ENCODE data around the gene DNAH2.

DNA sequence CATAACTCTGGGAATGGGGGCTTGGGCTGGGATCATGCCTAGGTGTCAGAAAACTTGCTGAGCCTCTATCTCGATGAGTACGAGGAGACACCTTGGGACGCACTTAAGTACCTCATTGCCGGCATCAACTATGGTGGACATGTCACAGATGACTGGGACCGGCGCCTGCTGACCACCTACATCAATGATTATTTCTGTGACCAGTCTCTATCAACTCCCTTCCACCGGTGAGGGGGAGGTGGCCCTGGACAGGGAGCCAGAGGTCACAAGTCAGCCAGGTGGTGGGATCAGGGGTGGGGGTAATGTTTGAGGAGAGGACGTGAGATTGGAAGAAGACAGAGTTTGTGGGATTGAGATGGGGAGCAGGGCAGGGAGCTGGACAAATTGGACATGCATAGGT, 113.1 kb downstream of the DNAH2 start:
- TF ChIP-seq, protein P1, sequence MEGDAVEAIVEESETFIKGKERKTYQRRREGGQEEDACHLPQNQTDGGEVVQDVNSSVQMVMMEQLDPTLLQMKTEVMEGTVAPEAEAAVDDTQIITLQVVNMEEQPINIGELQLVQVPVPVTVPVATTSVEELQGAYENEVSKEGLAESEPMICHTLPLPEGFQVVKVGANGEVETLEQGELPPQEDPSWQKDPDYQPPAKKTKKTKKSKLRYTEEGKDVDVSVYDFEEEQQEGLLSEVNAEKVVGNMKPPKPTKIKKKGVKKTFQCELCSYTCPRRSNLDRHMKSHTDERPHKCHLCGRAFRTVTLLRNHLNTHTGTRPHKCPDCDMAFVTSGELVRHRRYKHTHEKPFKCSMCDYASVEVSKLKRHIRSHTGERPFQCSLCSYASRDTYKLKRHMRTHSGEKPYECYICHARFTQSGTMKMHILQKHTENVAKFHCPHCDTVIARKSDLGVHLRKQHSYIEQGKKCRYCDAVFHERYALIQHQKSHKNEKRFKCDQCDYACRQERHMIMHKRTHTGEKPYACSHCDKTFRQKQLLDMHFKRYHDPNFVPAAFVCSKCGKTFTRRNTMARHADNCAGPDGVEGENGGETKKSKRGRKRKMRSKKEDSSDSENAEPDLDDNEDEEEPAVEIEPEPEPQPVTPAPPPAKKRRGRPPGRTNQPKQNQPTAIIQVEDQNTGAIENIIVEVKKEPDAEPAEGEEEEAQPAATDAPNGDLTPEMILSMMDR (IDR thresholded peaks at IDR 0.05; ENCODE audit: low read depth, low read length): no peak
- no peak for TF ChIP-seq EZH2phosphoT487 (IDR thresholded peaks at IDR 0.05; ENCODE audit: low read depth)

All from OCI-LY3 (cell line).